Esophagus squamous epithelium (tissue), 5 donors: ENCODE measurements around the gene NTNG2. TPM values are rescaled to one million over a fixed set of nuclear protein-coding genes. Genes with fewer than 3 reads are reported as not detected.

Experiments
- DNase-seq: peaks from one replicate; lab custom pipeline; 2025; lab: John Stamatoyannopoulos, UW
- H3K27ac ChIP-seq, 4 donors: fragments of 200-600 bp; sonication (generic); one replicate each; pipeline ENCODE4 v1.5.1; 2016 to 2019; ENCODE audit warnings: mild to moderate bottlenecking in 1 of 4
- H3K27me3 ChIP-seq, 4 donors: fragments of 200-600 bp; sonication (generic); 1 replicate in 3 of 4; 2 replicates in 1 of 4; pipeline versions ENCODE4 v1.5.1 to v1.6.0; 2017 to 2021; ENCODE audit warnings: antibody characterized with exemption in 1 of 4
- H3K36me3 ChIP-seq, 3 donors: fragments of 200-600 bp; sonication (generic); one replicate each; pipeline ENCODE4 v1.5.1; 2016 to 2019
- H3K4me1 ChIP-seq, 3 donors: fragments of 200-600 bp; sonication (generic); one replicate each; pipeline ENCODE4 v1.5.1; 2017 to 2019
- H3K4me3 ChIP-seq, 4 donors: fragments of 200-600 bp; sonication (generic); 1 replicate in 3 of 4; 2 replicates in 1 of 4; pipeline ENCODE4 v1.5.1; 2016 to 2019; ENCODE audit warnings: mild to moderate bottlenecking in 2 of 4, moderate library complexity in 1 of 4
- H3K9me3 ChIP-seq, 3 donors: fragments of 200-600 bp; sonication (generic); one replicate each; pipeline ENCODE4 v1.5.1; 2016 to 2019
- CTCF ChIP-seq, 6 experiments: fragments of 450-650 bp in 4 of 6; fragments of 200-600 bp in 2 of 6; sonication (generic) in 2 of 6; IDR thresholded peaks; one replicate each; pipeline ENCODE4 v1.5.1; 2016 to 2019; ENCODE audit warnings: antibody characterized with exemption in 6 of 6, mild to moderate bottlenecking in 4 of 6, moderate library complexity in 4 of 6
- POLR2A ChIP-seq, 4 donors: fragments of 450-650 bp; IDR thresholded peaks; one replicate each; pipeline ENCODE4 v1.6.1; 2017; ENCODE audit warnings: antibody characterized with exemption in 4 of 4, mild to moderate bottlenecking in 4 of 4, moderate library complexity in 3 of 4
- WGBS, 2 donors: methylation state at CpG; one replicate each; pipeline ENCODE4 v1.1.5; 2018; 5-methylcytosine and 5-hydroxymethylcytosine counted together
- intact Hi-C: fragments of 100-400 bp; cut with DNase I; formaldehyde crosslinking; loops from one replicate; pipeline ENCODE4 v1.15.0; 2022
- total RNA-seq, 4 donors: library from RNA; depleted of rRNA; stranded (reverse); fragments of >200 nt; gene quantifications; one replicate each; pipeline ENCODE4 v1.1.0, GENCODE V29; 2016
- donor health status: DM: yes; HTN: yes; CAD: no.

NTNG2 gene
- total RNA-seq, 4 donors from 2014 or later, result 0.08 to 0.95 (median 0.29) TPM

- no peak for DNase-seq
- no peak overlapping the region for H3K4me3 ChIP-seq
- no peak overlapping the region for H3K27ac ChIP-seq
- TF ChIP-seq CTCF (IDR thresholded peaks at IDR 0.05), result no peak
- no peak for TF ChIP-seq POLR2A (IDR thresholded peaks at IDR 0.05)
- peaks cover 6 to 96% (median 15%) of the 10 kb centered on the region in 4 donors for H3K27me3 ChIP-seq
- no peaks in the 10 kb centered on the region for H3K9me3 ChIP-seq
- WGBS, 2 donors, result 41 to 45% methylated on average over 2 to 3 of the region's 7 CpGs
- intact Hi-C loops, result no loop called here
- peaks cover 1 to 16% (median 6%) of the 10 kb centered on the region in 3 donors for H3K4me1 ChIP-seq
- no peaks in the 10 kb centered on the region for H3K36me3 ChIP-seq
Observed at GRCh38 chr9:132168851-132169250, 7.0 kb downstream of the NTNG2 start.

GRCh38 chr9:132169672-132170392 is 8.0 kb downstream of the NTNG2 start:
- no peak for DNase-seq
- Histone ChIP-seq H3K4me3 (no peak overlapping the region), H3K4me1 (peaks cover 0 to 6% (median 0%) of the 10 kb centered on the region in 3 donors), H3K27ac (no peak overlapping the region), H3K36me3 (no peaks in the 10 kb centered on the region), H3K9me3 (no peaks in the 10 kb centered on the region), H3K27me3 (peaks cover 0 to 90% (median 10%) of the 10 kb centered on the region in 4 donors)
- WGBS, 2 donors, result 26 to 44% methylated on average over 13 to 17 of the region's 26 CpGs
- intact Hi-C loops, result no loop called here
- peak; percentile 45 to 79 (median 68) for TF ChIP-seq CTCF (IDR thresholded peaks at IDR 0.05)
- no peak for TF ChIP-seq POLR2A (IDR thresholded peaks at IDR 0.05)

GRCh38 chr9:132171702-132172101 is 9.8 kb downstream of the NTNG2 start:
- Histone ChIP-seq H3K4me1 (no peaks in the 10 kb centered on the region), H3K4me3 (no peak overlapping the region), H3K27me3 (peaks cover 0 to 83% (median 8%) of the 10 kb centered on the region in 4 donors), H3K36me3 (no peaks in the 10 kb centered on the region), H3K27ac (no peak overlapping the region), H3K9me3 (no peaks in the 10 kb centered on the region)
- no peak for DNase-seq
- 49 to 67% methylated on average over 7 of the region's 7 CpGs for WGBS, 2 donors
- intact Hi-C loops, result no loop called here
- TF ChIP-seq POLR2A (IDR thresholded peaks at IDR 0.05), result no peak
- no peak for TF ChIP-seq CTCF (IDR thresholded peaks at IDR 0.05)

- no peak for DNase-seq
- intact Hi-C loops, result no loop called here
Observed at GRCh38 chr9:132172185-132172584, 10.3 kb downstream of the NTNG2 start.

More at GRCh38 chr9:132172185-132172584, 10.3 kb downstream of the NTNG2 start:
- TF ChIP-seq CTCF (IDR thresholded peaks at IDR 0.05) (no peak), POLR2A (IDR thresholded peaks at IDR 0.05) (no peak)
- Histone ChIP-seq H3K36me3 (no peaks in the 10 kb centered on the region), H3K4me3 (no peak overlapping the region), H3K9me3 (no peaks in the 10 kb centered on the region), H3K27ac (no peak overlapping the region), H3K4me1 (no peaks in the 10 kb centered on the region), H3K27me3 (peaks cover 0 to 78% (median 6%) of the 10 kb centered on the region in 4 donors)
- 73 to 82% methylated on average over 3 to 5 of the region's 5 CpGs for WGBS, 2 donors
